ENCODE data around the gene SMIM1.

DNA sequence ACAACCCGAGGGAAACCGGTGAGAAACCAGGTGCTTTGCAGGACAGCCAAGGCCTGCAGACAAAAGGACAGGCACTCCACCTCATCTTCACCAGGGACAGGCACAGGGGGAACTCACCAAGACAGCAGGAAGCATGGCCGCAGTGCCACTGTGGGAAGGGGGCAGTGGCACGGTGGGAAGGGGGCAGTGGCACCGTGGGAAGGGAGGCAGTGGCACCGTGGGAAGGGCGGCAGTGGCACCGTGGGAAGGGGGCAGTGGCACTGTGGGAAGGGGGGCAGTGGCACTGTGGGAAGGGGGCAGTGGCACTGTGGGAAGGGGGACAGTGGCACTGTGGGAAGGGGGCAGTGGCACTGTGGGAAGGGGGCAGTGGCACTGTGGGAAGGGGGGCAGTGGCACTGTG lies 52.1 kb downstream of the SMIM1 start:
- TF ChIP-seq, protein P1, sequence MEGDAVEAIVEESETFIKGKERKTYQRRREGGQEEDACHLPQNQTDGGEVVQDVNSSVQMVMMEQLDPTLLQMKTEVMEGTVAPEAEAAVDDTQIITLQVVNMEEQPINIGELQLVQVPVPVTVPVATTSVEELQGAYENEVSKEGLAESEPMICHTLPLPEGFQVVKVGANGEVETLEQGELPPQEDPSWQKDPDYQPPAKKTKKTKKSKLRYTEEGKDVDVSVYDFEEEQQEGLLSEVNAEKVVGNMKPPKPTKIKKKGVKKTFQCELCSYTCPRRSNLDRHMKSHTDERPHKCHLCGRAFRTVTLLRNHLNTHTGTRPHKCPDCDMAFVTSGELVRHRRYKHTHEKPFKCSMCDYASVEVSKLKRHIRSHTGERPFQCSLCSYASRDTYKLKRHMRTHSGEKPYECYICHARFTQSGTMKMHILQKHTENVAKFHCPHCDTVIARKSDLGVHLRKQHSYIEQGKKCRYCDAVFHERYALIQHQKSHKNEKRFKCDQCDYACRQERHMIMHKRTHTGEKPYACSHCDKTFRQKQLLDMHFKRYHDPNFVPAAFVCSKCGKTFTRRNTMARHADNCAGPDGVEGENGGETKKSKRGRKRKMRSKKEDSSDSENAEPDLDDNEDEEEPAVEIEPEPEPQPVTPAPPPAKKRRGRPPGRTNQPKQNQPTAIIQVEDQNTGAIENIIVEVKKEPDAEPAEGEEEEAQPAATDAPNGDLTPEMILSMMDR (conservative IDR thresholded peaks at IDR 0.05 in 1 of 2, IDR thresholded peaks at IDR 0.05 in 1 of 2; ENCODE audit: extremely low read depth in 1 of 2, insufficient read depth in 1 of 2, low read depth in 1 of 2, low read length in 2 of 2) = no peak
- no peak for TF ChIP-seq EZH2 (IDR thresholded peaks at IDR 0.05; ENCODE audit: borderline replicate concordance, low read length)
